WI38 (cell line): ENCODE measurements around the gene OAS2.
A peak's percentile ranks its signal among the peaks of the same experiment; 100 is the strongest.

ENCODE experiments used
- H3K4me3 ChIP-seq: 2 replicates; pipeline ENCODE4 v1.5.1; 2011; ENCODE audit warnings: low read depth, mild to moderate bottlenecking, control low read depth, low read length
- CTCF ChIP-seq: IDR thresholded peaks from 2 replicates; pipeline ENCODE4 v1.5.1; 2012; ENCODE audit warnings: low read depth, mild to moderate bottlenecking, control low read depth, low read length

The OAS2 gene

GRCh38 chr12:113021500-113021899 is 43.2 kb downstream of the OAS2 start:
- no peak overlapping the region for H3K4me3 ChIP-seq
- TF ChIP-seq CTCF = no peak

- TF ChIP-seq CTCF = no peak
- no peak overlapping the region for H3K4me3 ChIP-seq
These were observed 44.4 kb downstream of the OAS2 start for GRCh38 chr12:113022563-113023297.

- H3K4me3 ChIP-seq = no peak overlapping the region
- no peak for TF ChIP-seq CTCF
These were observed 49.4 kb downstream of the OAS2 start for GRCh38 chr12:113027726-113028125.

- no peak overlapping the region for H3K4me3 ChIP-seq
- peak; percentile 54 for TF ChIP-seq CTCF
These were observed 52.7 kb downstream of the OAS2 start for GRCh38 chr12:113030875-113031525.

- TF ChIP-seq CTCF = no peak
- no peak overlapping the region for H3K4me3 ChIP-seq
These were observed 61.7 kb downstream of the OAS2 start for GRCh38 chr12:113039911-113040445.

- TF ChIP-seq CTCF = no peak
- no peak overlapping the region for H3K4me3 ChIP-seq
These were observed 62.4 kb downstream of the OAS2 start for GRCh38 chr12:113040722-113041171.

- TF ChIP-seq CTCF = no peak
- H3K4me3 ChIP-seq = no peak overlapping the region
These were observed 63.2 kb downstream of the OAS2 start for GRCh38 chr12:113041560-113041959.
